ENCODE data around the gene AMY1B.
"Not testable (repeated sequence)": the region's sequence is repeated elsewhere in the genome, so short reads cannot be mapped to it uniquely, and the experiment has no call there.

GRCh38 chr1:103710381-103710780 is 14.4 kb upstream of the AMY1B start:
- not testable (repeated sequence) for TF ChIP-seq CTCF (IDR thresholded peaks at IDR 0.05; ENCODE audit: insufficient read depth, low read length); POLR2AphosphoS5 (IDR thresholded peaks at IDR 0.05; ENCODE audit: low read depth); GABPA (IDR thresholded peaks at IDR 0.05; ENCODE audit: low read depth); REST (IDR thresholded peaks at IDR 0.05; ENCODE audit: insufficient replicate concordance, low read depth); SPI1 (IDR thresholded peaks at IDR 0.05; ENCODE audit: borderline replicate concordance, low read depth)
